Measurements from ENCODE around the gene SLC27A1. TPM values are rescaled to one million over a fixed set of nuclear protein-coding genes. Genes with fewer than 3 reads are reported as not detected.
"Not testable (repeated sequence)": the region's sequence is repeated elsewhere in the genome, so short reads cannot be mapped to it uniquely, and the experiment has no call there.

The SLC27A1 gene
- total RNA-seq, 1 donor from 2014 or later: 13.2 TPM

- peak in 1 of 2 donors; percentile 19 for DNase-seq (ENCODE audit: low read depth in 2 of 2)
These were observed 40.1 kb downstream of the SLC27A1 start for GRCh38 chr19:17510220-17510993.

- peak; percentile 68 to 88 for DNase-seq (ENCODE audit: low read depth in 2 of 2)
These were observed 41.6 kb downstream of the SLC27A1 start for GRCh38 chr19:17511724-17512573.

- DNase-seq (ENCODE audit: low read depth in 2 of 2): no peak
These were observed 42.2 kb downstream of the SLC27A1 start for GRCh38 chr19:17512574-17512939.

- no peak for DNase-seq (ENCODE audit: low read depth in 2 of 2)
These were observed 45.3 kb downstream of the SLC27A1 start for GRCh38 chr19:17515408-17516149.

GRCh38 chr19:17517898-17518297 is 47.6 kb downstream of the SLC27A1 start:
- DNase-seq (ENCODE audit: low read depth in 2 of 2): peak in 1 of 2 donors; percentile 19

GRCh38 chr19:17518654-17519053 is 48.3 kb downstream of the SLC27A1 start:
- not testable (repeated sequence) for DNase-seq (ENCODE audit: low read depth in 2 of 2)

- no peak for DNase-seq (ENCODE audit: low read depth in 2 of 2)
These were observed 49.6 kb downstream of the SLC27A1 start for GRCh38 chr19:17519967-17520366.

- no peak for DNase-seq (ENCODE audit: low read depth in 2 of 2)
These were observed 50.5 kb downstream of the SLC27A1 start for GRCh38 chr19:17520865-17521264.

- DNase-seq (ENCODE audit: low read depth in 2 of 2): peak in 1 of 2 donors; percentile 18
These were observed 52.9 kb downstream of the SLC27A1 start for GRCh38 chr19:17522988-17523872.

GRCh38 chr19:17524651-17525050 is 54.3 kb downstream of the SLC27A1 start:
- DNase-seq (ENCODE audit: low read depth in 2 of 2): no peak

GRCh38 chr19:17525141-17525540 is 54.8 kb downstream of the SLC27A1 start:
- DNase-seq (ENCODE audit: low read depth in 2 of 2): no peak

GRCh38 chr19:17526922-17527321 is 56.6 kb downstream of the SLC27A1 start:
- DNase-seq (ENCODE audit: low read depth in 2 of 2): no peak

GRCh38 chr19:17527326-17527725 is 57.0 kb downstream of the SLC27A1 start:
- DNase-seq (ENCODE audit: low read depth in 2 of 2): no peak

- no peak for DNase-seq (ENCODE audit: low read depth in 2 of 2)
These were observed 58.3 kb downstream of the SLC27A1 start for GRCh38 chr19:17528610-17529009.

GRCh38 chr19:17529239-17530158 is 59.2 kb downstream of the SLC27A1 start:
- DNase-seq (ENCODE audit: low read depth in 2 of 2): no peak

GRCh38 chr19:17530586-17530985 is 60.3 kb downstream of the SLC27A1 start:
- no peak for DNase-seq (ENCODE audit: low read depth in 2 of 2)

- no peak for DNase-seq (ENCODE audit: low read depth in 2 of 2)
These were observed 61.8 kb downstream of the SLC27A1 start for GRCh38 chr19:17532116-17532515.

GRCh38 chr19:17532557-17532956 is 62.2 kb downstream of the SLC27A1 start:
- no peak for DNase-seq (ENCODE audit: low read depth in 2 of 2)

- no peak for DNase-seq (ENCODE audit: low read depth in 2 of 2)
These were observed 64.4 kb downstream of the SLC27A1 start for GRCh38 chr19:17534767-17535166.

GRCh38 chr19:17536955-17537354 is 66.6 kb downstream of the SLC27A1 start:
- DNase-seq (ENCODE audit: low read depth in 2 of 2): no peak
